HL-60/S4 treated with retinoic acid at 250 ng/mL for 4 days and 3 days (cell line): ENCODE data around the gene PRSS48.
"Not testable (repeated sequence)": the region's sequence is repeated elsewhere in the genome, so short reads cannot be mapped to it uniquely, and the experiment has no call there.

Experiments used
- in situ Hi-C: fragments of 300-500 bp; cut with MboI; formaldehyde crosslinking; loops from 2 replicates; pipeline ENCODE4 v1.7.0; 2022; ENCODE audit warnings: low sequenced_read_pairs

The PRSS48 gene

GRCh38 chr4:151276787-151277562 lies at the start of gene PRSS48:
PRSS48 (plus strand) TSS chr4:151277161; CDS start chr4:151277173, 12 bp downstream.
- in situ Hi-C loops, result no loop called here

DNA sequence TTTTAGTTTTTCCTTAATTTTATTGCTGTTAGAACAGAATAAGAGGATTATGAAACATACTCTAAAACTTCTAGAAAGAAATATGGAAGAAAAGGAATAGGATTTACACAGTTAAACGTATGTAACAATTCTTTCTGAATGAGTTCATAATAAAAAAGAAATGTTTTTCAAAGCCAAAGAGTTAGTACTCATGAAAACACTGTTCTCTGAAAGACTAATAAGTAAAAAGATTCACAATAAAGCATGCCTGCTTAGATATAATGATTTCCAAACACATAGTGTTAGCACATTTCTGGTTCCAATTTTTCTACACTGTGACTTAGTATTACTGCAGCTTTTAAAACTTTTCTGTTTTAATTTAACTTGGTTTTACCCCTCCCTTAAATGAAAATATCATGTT lies 49.8 kb upstream of the PRSS48 start:
- in situ Hi-C loops, result no loop called here

- in situ Hi-C loops, result no loop called here
These were observed 49.2 kb upstream of the PRSS48 start for GRCh38 chr4:151227731-151228130.

GRCh38 chr4:151228189-151229119 lies 48.5 kb upstream of the PRSS48 start:
- in situ Hi-C loops, result no loop called here

DNA sequence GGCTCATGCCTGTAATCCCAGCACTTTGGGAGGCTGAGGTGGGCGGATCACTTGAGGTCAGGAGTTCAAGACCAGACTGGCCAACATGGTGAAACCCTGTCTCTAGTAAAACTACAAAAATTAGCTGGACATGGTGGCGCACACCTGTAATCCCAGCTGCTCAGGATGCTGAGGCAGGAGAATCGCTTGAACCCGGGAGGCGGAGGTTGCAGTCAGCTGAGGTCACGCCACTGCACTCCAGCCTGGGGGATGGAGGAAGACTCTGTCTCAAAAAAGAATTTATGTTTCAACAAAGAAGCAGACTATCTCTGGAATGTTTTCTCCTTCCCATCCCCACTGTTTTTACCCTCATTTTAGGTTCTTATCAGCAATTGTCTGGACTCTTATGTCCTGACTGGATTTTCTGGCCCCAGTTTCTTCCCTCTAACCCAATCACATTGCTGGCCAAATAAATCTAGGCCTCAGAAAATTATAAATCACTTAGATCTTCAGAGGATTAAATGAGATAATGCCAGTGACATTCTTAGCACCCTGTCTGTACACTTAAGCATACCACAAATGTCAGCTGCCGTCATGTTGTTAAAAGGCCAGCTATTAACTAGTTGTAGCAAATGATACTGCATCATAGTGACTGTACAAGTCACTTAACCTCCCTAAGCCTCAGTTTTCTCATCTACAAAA lies 44.9 kb upstream of the PRSS48 start:
- in situ Hi-C loops, result no loop called here

DNA sequence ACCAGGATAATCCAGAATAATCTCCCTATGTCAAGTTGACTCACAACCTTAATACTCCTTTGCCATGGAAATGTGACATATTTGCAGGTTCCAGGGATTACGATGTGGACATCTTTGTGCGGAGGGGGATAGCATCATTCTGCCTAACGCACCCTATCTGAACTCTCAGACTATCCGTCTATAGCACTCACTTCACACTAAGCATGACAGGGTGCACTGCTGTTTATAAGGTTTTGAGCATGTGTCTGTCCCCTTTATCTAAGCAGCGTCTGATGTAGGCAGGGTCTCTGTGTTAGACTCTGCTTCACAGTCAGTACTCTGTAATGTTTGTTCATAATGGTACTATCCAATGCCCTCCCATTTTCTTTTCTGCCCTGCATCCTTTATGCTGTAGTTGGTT lies 43.4 kb upstream of the PRSS48 start:
- in situ Hi-C loops, result no loop called here

- in situ Hi-C loops, result not testable (repeated sequence)
These were observed 41.6 kb upstream of the PRSS48 start for GRCh38 chr4:151235373-151235772.

GRCh38 chr4:151236036-151236435 lies 40.9 kb upstream of the PRSS48 start:
- in situ Hi-C loops, result no loop called here

DNA sequence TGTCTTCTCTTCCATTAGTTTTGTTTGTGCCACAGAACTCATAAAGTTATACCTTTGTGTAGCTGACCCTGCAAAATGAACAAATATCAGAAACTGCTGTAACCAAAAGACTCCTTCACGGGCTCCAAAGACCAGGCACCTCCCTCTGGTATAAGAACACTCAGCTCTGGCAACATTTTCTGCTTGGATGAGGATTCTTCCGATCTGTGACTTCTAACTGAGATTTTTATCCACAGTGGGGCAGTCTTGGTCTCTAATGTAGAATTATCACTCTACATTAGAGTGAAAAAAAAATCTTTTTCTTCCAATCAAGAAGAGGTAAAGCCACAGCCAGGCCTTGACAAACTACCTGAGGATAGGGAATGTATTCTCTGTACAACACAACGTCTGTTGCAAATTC lies 38.5 kb upstream of the PRSS48 start:
- in situ Hi-C loops, result no loop called here

DNA sequence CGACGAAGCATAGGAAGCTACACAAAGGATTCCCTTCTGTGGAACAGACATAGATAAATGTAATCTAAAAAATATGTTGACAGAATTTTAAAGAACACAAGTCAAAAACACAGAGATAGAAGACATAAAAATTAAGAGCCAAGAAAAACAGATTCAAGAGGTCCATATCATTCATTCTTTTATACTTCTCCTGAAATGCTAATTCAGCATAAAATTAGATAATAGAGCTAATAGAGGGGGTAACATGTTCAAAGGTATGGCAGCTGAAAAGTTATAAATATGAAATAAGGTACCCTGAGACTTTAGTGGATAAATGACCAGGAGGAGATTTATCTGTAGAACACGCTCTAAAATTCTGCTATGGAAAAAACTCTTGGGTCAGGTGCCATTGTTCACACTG lies 37.4 kb upstream of the PRSS48 start:
- in situ Hi-C loops, result no loop called here

DNA sequence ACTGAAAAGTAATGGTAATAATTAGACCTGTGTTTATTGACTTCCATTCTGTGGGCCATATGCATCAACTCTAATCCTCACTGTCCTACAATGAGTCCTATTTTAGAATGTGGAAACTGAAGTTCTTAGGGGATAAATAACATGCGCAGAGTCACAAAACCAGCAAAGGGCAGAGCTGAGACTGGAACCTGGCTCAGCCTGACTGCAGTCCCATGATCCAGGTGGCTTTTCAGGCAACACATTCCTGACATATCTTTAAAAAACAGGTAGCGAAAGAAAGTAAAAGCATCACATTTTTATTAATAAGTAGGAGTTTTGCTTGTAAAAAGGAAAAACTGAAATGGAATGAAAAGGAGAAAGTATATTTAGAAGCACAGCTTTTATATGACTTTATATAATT lies 34.7 kb upstream of the PRSS48 start:
- in situ Hi-C loops, result no loop called here

- in situ Hi-C loops, result no loop called here
These were observed 30.2 kb upstream of the PRSS48 start for GRCh38 chr4:151246742-151247141.

GRCh38 chr4:151247395-151247794 lies 29.6 kb upstream of the PRSS48 start:
- in situ Hi-C loops, result no loop called here

GRCh38 chr4:151248519-151248918 lies 28.4 kb upstream of the PRSS48 start:
- in situ Hi-C loops, result no loop called here

- in situ Hi-C loops, result no loop called here
These were observed 26.3 kb upstream of the PRSS48 start for GRCh38 chr4:151250706-151251105.

DNA sequence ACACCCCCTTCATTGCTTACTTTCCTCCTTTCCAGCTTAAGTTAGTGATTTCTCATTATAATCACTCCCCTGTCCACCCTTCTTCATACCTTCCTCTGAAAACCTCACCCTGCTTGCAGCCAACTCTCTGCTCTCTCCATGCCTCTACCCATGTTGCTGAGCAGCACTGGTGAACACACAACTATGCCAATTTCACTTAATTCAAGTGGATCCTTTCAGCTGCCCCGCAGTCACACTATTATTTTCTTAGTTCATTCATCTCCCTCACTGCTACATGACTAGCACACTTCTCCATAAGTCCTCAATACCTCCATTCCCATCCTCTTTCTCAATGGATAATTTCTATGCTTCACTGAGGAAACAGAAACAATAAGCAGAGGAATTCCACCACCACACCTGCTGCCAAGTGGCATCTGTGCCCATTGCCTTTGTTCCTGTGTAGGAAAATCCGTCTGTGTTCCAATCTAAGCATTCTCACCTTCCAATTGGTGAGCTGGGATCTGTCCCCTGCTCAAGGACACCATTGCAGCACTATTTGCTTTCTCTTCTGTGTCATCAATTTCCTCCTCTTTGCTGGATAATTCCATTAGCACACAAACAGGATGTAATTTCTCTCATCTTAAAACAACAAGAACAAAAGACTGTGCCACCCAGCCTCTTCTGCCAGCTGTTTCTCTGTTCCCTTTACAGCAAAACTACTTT lies 25.2 kb upstream of the PRSS48 start:
- in situ Hi-C loops, result no loop called here

DNA sequence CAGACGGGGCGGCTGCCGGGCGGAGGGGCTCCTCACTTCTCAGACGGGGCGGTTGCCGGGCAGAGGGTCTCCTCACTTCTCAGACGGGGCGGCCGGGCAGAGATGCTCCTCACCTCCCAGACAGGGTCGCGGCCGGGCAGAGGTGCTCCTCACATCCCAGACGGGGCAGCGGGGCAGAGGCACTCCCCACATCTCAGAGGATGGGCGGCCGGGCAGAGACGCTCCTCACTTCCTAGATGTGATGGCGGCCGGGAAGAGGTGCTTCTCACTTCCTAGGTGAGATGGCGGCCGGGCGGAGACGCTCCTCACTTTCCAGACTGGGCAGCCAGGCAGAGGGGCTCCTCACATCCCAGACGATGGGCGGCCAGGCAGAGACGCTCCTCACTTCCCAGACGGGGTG lies 21.7 kb upstream of the PRSS48 start:
- in situ Hi-C loops, result not testable (repeated sequence)

DNA sequence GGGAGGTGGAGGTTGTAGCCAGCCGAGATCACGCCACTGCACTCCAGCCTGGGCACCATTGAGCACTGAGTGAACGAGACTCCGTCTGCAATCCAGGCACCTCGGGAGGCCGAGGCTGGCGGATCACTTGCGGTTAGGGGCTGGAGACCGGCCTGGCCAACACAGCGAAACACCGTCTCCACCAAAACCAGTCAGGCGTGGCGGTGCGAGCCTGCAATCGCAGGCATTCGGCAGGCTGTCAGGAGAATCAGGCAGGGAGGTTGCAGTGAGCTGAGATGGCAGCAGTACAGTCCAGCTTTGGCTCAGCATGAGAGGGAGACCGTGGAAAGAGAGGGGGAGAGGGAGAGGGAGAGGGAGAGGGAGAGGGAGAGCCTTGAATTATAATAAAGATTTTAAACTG lies 21.3 kb upstream of the PRSS48 start:
- in situ Hi-C loops, result not testable (repeated sequence)

- in situ Hi-C loops, result no loop called here
These were observed 20.8 kb upstream of the PRSS48 start for GRCh38 chr4:151256134-151256533.

- in situ Hi-C loops, result no loop called here
These were observed 19.3 kb upstream of the PRSS48 start for GRCh38 chr4:151257704-151258103.

DNA sequence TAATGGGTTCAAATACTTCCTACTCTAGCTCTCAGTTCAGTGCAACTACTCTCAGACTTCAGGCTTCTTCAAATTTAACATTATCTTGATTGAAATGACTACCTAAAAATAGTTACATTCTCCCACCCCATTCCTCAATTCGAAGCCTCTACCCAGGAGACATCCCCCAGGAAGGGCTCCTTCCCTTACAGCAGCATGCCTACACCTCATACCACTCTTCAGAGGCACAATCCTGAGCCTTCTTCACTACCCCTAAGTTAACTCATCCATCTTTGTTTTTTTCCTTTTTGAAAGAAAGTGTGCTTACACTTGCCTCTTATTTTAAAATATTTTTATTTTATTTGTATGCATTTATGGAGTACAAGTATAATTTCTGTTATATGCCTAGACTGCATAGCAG lies 17.2 kb upstream of the PRSS48 start:
- in situ Hi-C loops, result no loop called here
